Measurements from ENCODE around the gene ISCA1. TPM values are rescaled to one million over a fixed set of nuclear protein-coding genes. Genes with fewer than 3 reads are reported as not detected.

Gene ISCA1
- total and polyA plus RNA-seq, 2 donors (not counting 1 experiment from before 2014, with no cell fraction given): 19.2 to 44.8 TPM

- peak in 1 of 2 donors; percentile 14 for DNase-seq (ENCODE audit: low read depth in 2 of 2)
- Histone ChIP-seq H2AFZ (ENCODE audit: low read length) (peak overlapping the region; percentile 0), H3K4me2 (ENCODE audit: extremely low read depth, insufficient read depth, low read length) (peak overlapping the region; percentile 0), H3K27me3 (ENCODE audit: control insufficient read depth, insufficient read depth, low read length) (no peaks in the 10 kb centered on the region), H4K20me1 (ENCODE audit: control insufficient read depth, extremely low read depth, insufficient read depth, low read length) (no peaks in the 10 kb centered on the region), H3K4me3 (replicated peaks in 1 of 4; ENCODE audit: control extremely low read depth in 1 of 4, insufficient read depth in 1 of 4, low read depth in 3 of 4, low read length in 4 of 4) (no peak overlapping the region), H3K4me1 (ENCODE audit: control insufficient read depth, extremely low read depth, insufficient read depth, low read length) (peaks cover 3% of the 10 kb centered on the region), H3K36me3 (ENCODE audit: control insufficient read depth, insufficient read depth, low read length) (no peaks in the 10 kb centered on the region), H3K9ac (ENCODE audit: insufficient read depth, low read length) (no peak overlapping the region), H3K79me2 (ENCODE audit: control insufficient read depth, insufficient read depth, low read length) (no peaks in the 10 kb centered on the region), H3K27ac (ENCODE audit: insufficient read depth, low read length) (no peak overlapping the region), H3K9me3 (ENCODE audit: control insufficient read depth, insufficient read depth, low read depth, low read length) (no peaks in the 10 kb centered on the region)
- no peak for TF ChIP-seq EZH2 (IDR thresholded peaks at IDR 0.05; ENCODE audit: low read length, missing control alignments)
- TF ChIP-seq CTCF (conservative IDR thresholded peaks at IDR 0.05 in 1 of 2, IDR thresholded peaks at IDR 0.05 in 1 of 2; ENCODE audit: low read depth in 1 of 2, low read length in 2 of 2): no peak
Observed at GRCh38 chr9:86246752-86247161, 35.6 kb downstream of the ISCA1 start.

GRCh38 chr9:86242071-86242470 is 40.3 kb downstream of the ISCA1 start:
- no peak overlapping the region for H3K9ac ChIP-seq (ENCODE audit: insufficient read depth, low read length)
- no peak for DNase-seq (ENCODE audit: low read depth in 2 of 2)
- H4K20me1 ChIP-seq (ENCODE audit: control insufficient read depth, extremely low read depth, insufficient read depth, low read length): no peaks in the 10 kb centered on the region
- no peak overlapping the region for H3K27ac ChIP-seq (ENCODE audit: insufficient read depth, low read length)
- TF ChIP-seq CTCF (conservative IDR thresholded peaks at IDR 0.05 in 1 of 2, IDR thresholded peaks at IDR 0.05 in 1 of 2; ENCODE audit: low read depth in 1 of 2, low read length in 2 of 2) (no peak), EZH2 (IDR thresholded peaks at IDR 0.05; ENCODE audit: low read length, missing control alignments) (no peak)
- no peaks in the 10 kb centered on the region for H3K9me3 ChIP-seq (ENCODE audit: control insufficient read depth, insufficient read depth, low read depth, low read length)
- no peak overlapping the region for H3K4me2 ChIP-seq (ENCODE audit: extremely low read depth, insufficient read depth, low read length)
- no peaks in the 10 kb centered on the region for H3K36me3 ChIP-seq (ENCODE audit: control insufficient read depth, insufficient read depth, low read length)
- H3K4me3 ChIP-seq (replicated peaks in 1 of 4; ENCODE audit: control extremely low read depth in 1 of 4, insufficient read depth in 1 of 4, low read depth in 3 of 4, low read length in 4 of 4): no peak overlapping the region
- H2AFZ ChIP-seq (ENCODE audit: low read length): peak overlapping the region; percentile 6
- no peaks in the 10 kb centered on the region for H3K27me3 ChIP-seq (ENCODE audit: control insufficient read depth, insufficient read depth, low read length)
- H3K4me1 ChIP-seq (ENCODE audit: control insufficient read depth, extremely low read depth, insufficient read depth, low read length): peaks cover 3% of the 10 kb centered on the region
- H3K79me2 ChIP-seq (ENCODE audit: control insufficient read depth, insufficient read depth, low read length): no peaks in the 10 kb centered on the region

GRCh38 chr9:86241216-86241615 is 41.1 kb downstream of the ISCA1 start:
- Histone ChIP-seq H3K27ac (ENCODE audit: insufficient read depth, low read length) (no peak overlapping the region), H3K9me3 (ENCODE audit: control insufficient read depth, insufficient read depth, low read depth, low read length) (no peaks in the 10 kb centered on the region), H3K36me3 (ENCODE audit: control insufficient read depth, insufficient read depth, low read length) (no peaks in the 10 kb centered on the region), H2AFZ (ENCODE audit: low read length) (no peak overlapping the region), H3K79me2 (ENCODE audit: control insufficient read depth, insufficient read depth, low read length) (no peaks in the 10 kb centered on the region), H3K4me1 (ENCODE audit: control insufficient read depth, extremely low read depth, insufficient read depth, low read length) (peaks cover 3% of the 10 kb centered on the region), H3K9ac (ENCODE audit: insufficient read depth, low read length) (no peak overlapping the region), H3K4me2 (ENCODE audit: extremely low read depth, insufficient read depth, low read length) (no peak overlapping the region), H3K27me3 (ENCODE audit: control insufficient read depth, insufficient read depth, low read length) (no peaks in the 10 kb centered on the region), H4K20me1 (ENCODE audit: control insufficient read depth, extremely low read depth, insufficient read depth, low read length) (no peaks in the 10 kb centered on the region), H3K4me3 (replicated peaks in 1 of 4; ENCODE audit: control extremely low read depth in 1 of 4, insufficient read depth in 1 of 4, low read depth in 3 of 4, low read length in 4 of 4) (no peak overlapping the region)
- TF ChIP-seq CTCF (conservative IDR thresholded peaks at IDR 0.05 in 1 of 2, IDR thresholded peaks at IDR 0.05 in 1 of 2; ENCODE audit: low read depth in 1 of 2, low read length in 2 of 2): no peak
- no peak for TF ChIP-seq EZH2 (IDR thresholded peaks at IDR 0.05; ENCODE audit: low read length, missing control alignments)
- no peak for DNase-seq (ENCODE audit: low read depth in 2 of 2)

Data from fibroblast of lung (primary cell).